ENCODE measurements around the gene NPHP4. TPM values are rescaled to one million over a fixed set of nuclear protein-coding genes. Genes with fewer than 3 reads are reported as not detected.

The NPHP4 gene
- total and polyA plus RNA-seq, 10 of the 15 experiments (the other 5 are each of a cell fraction or from before 2014, with no cell fraction given) = 0.16 to 10.5 (median 3.1) TPM

GRCh38 chr1:6030547-6031261, 38.5 kb upstream of the NPHP4 start:
- DNase-seq (ENCODE audit: low read depth, low spot score) (no peak), FAIRE-seq (peak; percentile 80), ATAC-seq (no peak)
- H3K79me2 ChIP-seq (ENCODE audit: control insufficient read depth, insufficient read depth, low read length) = peaks cover 84% of the 10 kb centered on the region
- in situ Hi-C loops (cut with MboI) (no loop called here), intact Hi-C loops (cut with micrococcal nuclease; ENCODE audit: unreplicated experiment) (no loop called here)
- TSS peak; percentile 45 for BruUV-seq (replicated peaks)
- no peak overlapping the region for H3K27ac ChIP-seq (ENCODE audit: control insufficient read depth, insufficient read depth)
- H2AFZ ChIP-seq (ENCODE audit: control insufficient read depth, low read depth, low read length) = no peak overlapping the region
- no peak overlapping the region for H3K9ac ChIP-seq (ENCODE audit: control insufficient read depth, insufficient read depth, low read length)
- no peak overlapping the region for H3K4me3 ChIP-seq
- SMC1A ChIA-PET (ENCODE audit: uncharacterized antibody, unreplicated experiment) = interaction anchor here (1.2 kb wide), 1 partner anchor 32 kb away, joined by 3 read pairs; no protein-coding TSS in a partner anchor
- RAD21 ChIA-PET (ENCODE audit: unreplicated experiment) = no interaction called here
- H3K9me3 ChIP-seq (replicated peaks; ENCODE audit: control insufficient read depth, insufficient read depth, low read length) = no peaks in the 10 kb centered on the region
- peak overlapping the region; percentile 49; the same call in 1 of the 2 replicates for H3K4me2 ChIP-seq (ENCODE audit: control insufficient read depth, insufficient read depth)
- H3K4me1 ChIP-seq (ENCODE audit: control insufficient read depth, insufficient read depth, low read length) = peaks cover 24% of the 10 kb centered on the region
- peaks cover 6 to 13% of the 10 kb centered on the region in 2 experiments for H3K36me3 ChIP-seq (ENCODE audit: control insufficient read depth in 2 of 2, insufficient read depth in 2 of 2, low read length in 1 of 2)
- POLR2A ChIA-PET = interaction anchor here (1.0 kb wide), 1 partner anchor 37 kb away, joined by 7 read pairs; no protein-coding TSS in a partner anchor
- peaks cover 11% of the 10 kb centered on the region for H4K20me1 ChIP-seq (ENCODE audit: control insufficient read depth, insufficient read depth)
- 91% methylated on average over 2 of the region's 2 CpGs for WGBS (ENCODE audit: insufficient coverage, insufficient replicate concordance, low lambda C conversion rate, missing lambda C conversion rate)
- CTCF ChIA-PET = interaction anchor here (1.2 to 1.8 kb wide), 3 partner anchors 12 to 40 kb away, joined by 3 to 7 read pairs (median 3); no protein-coding TSS in a partner anchor
- H3K27me3 ChIP-seq (replicated peaks in 1 of 2; ENCODE audit: control insufficient read depth in 2 of 2, insufficient read depth in 2 of 2, low read length in 1 of 2) = no peaks in the 10 kb centered on the region
- no peak for TF ChIP-seq ZBED1 (IDR thresholded peaks at IDR 0.05; ENCODE audit: borderline replicate concordance)
- peak; percentile 72; the same call in 1 of the 3 replicates for TF ChIP-seq POU2F2 (IDR thresholded peaks at IDR 0.05; ENCODE audit: borderline replicate concordance, low read depth, low read length)
- TF ChIP-seq CHD4 (IDR thresholded peaks at IDR 0.05) = no peak
- TF ChIP-seq BMI1 (IDR thresholded peaks at IDR 0.05; ENCODE audit: borderline replicate concordance) = no peak
- no peak for TF ChIP-seq MTA3 (IDR thresholded peaks at IDR 0.05; ENCODE audit: borderline replicate concordance, low read length)
- peak; percentile 9 for TF ChIP-seq PBX3 (IDR thresholded peaks at IDR 0.05; ENCODE audit: insufficient replicate concordance, low read depth, low read length)
- TF ChIP-seq HDGF (IDR thresholded peaks at IDR 0.05) = peak; percentile 97
- no peak for TF ChIP-seq BCL11A (IDR thresholded peaks at IDR 0.05; ENCODE audit: low read depth, low read length)
- TF ChIP-seq YY1 (IDR thresholded peaks at IDR 0.05; ENCODE audit: low read depth, low read length) = no peak
- TF ChIP-seq HCFC1 (IDR thresholded peaks at IDR 0.05; ENCODE audit: low read length) = no peak
- no peak for TF ChIP-seq NFXL1 (IDR thresholded peaks at IDR 0.05; ENCODE audit: borderline replicate concordance)
- TF ChIP-seq CEBPB (IDR thresholded peaks at IDR 0.05; ENCODE audit: borderline replicate concordance in 1 of 2, low read depth in 2 of 2, low read length in 2 of 2) = no peak
- TF ChIP-seq KLF5 (IDR thresholded peaks at IDR 0.05; ENCODE audit: partially characterized antibody) = no peak
- TF ChIP-seq BCL3 (IDR thresholded peaks at IDR 0.05; ENCODE audit: borderline replicate concordance, insufficient read depth, low read depth, low read length, poor library complexity, severe bottlenecking) = peak; percentile 73
- TF ChIP-seq ZBTB40 (IDR thresholded peaks at IDR 0.05; ENCODE audit: borderline replicate concordance) = no peak
- TF ChIP-seq BHLHE40 (IDR thresholded peaks at IDR 0.05; ENCODE audit: borderline replicate concordance in 1 of 2, low read depth in 2 of 2, low read length in 1 of 2) = no peak

Measured in GM12878 (cell line).